ENCODE measurements around the gene ORAI3.
A peak's percentile ranks its signal among the peaks of the same experiment; 100 is the strongest.
"Not testable (repeated sequence)": the region's sequence is repeated elsewhere in the genome, so short reads cannot be mapped to it uniquely, and the experiment has no call there.

ORAI3 gene

DNA sequence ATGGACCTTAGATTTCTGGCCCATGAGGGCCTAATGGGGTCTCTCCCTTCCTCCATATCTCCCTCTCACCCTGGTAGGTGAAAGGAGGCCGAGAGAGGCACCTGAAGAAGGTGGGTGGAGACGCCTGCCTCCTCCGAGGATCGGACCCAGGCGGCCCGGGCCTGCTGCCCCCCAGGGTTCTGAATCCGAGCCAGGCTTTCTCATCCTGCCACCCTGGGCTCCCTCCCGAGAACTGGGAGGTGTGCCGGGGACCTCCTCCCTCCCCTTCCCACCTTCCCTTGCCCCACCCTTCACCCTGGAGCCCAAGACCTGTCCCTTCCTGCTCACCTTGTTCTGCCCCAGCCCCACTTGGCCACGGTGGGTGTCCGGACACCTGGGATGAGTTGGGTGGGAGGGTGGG, 20.5 kb upstream of the ORAI3 start:
- Mint-ChIP-seq H3K27ac (no peak overlapping the region), H3K9me3 (no peaks in the 10 kb centered on the region), H3K4me3 (no peak overlapping the region), H3K27me3 (no peaks in the 10 kb centered on the region), H3K4me1 (peaks cover 8% of the 10 kb centered on the region), H3K36me3 (ENCODE audit: low read depth) (peaks cover 6% of the 10 kb centered on the region)
- DNase-seq, result no peak
- ATAC-seq, result no peak

DNA sequence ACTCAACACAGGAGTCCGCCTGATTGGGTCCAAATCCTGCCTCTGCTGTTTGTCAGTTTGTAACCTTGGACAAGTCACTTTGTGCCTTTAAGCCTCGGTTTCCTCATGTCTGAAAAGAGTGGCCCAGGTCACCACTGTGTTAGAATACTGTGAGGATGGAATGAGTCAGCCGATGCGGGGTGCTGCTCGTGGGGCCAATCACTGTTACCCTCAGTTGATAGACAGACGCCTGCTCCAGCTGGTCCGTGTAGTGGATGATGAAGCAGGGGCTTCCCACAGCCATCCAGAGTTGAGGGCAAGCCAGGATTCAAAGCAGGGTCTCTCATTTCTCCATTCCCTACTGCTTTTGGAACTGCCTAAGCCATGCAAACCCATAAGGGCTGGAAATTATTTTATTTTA, 19.7 kb upstream of the ORAI3 start:
- Mint-ChIP-seq H3K4me3 (no peak overlapping the region), H3K27ac (no peak overlapping the region), H3K27me3 (no peaks in the 10 kb centered on the region), H3K36me3 (ENCODE audit: low read depth) (peaks cover 6% of the 10 kb centered on the region), H3K9me3 (no peaks in the 10 kb centered on the region), H3K4me1 (peaks cover 8% of the 10 kb centered on the region)
- DNase-seq (no peak), ATAC-seq (no peak)

DNA sequence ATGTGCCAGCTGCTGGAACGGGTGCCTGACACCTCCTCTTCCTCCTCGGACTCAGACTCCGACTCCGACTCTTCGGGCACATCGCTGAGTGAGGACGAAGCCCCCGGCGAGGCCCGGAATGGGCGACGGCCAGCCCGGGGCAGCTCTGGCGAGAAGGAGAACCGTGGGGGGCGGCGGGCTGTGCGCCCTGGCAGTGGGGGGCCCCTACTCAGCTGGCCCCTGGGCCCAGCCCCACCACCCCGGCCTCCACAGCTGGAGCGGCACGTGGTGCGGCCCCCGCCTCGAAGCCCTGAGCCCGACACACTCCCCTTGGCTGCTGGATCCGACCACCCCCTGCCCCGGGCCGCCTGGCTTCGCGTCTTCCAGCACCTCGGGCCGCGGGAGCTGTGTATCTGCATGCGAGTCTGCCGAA, 18.7 kb upstream of the ORAI3 start:
- Mint-ChIP-seq H3K4me3 (no peak overlapping the region), H3K27ac (no peak overlapping the region), H3K4me1 (peaks cover 9% of the 10 kb centered on the region), H3K9me3 (no peaks in the 10 kb centered on the region), H3K27me3 (no peaks in the 10 kb centered on the region), H3K36me3 (ENCODE audit: low read depth) (peaks cover 9% of the 10 kb centered on the region)
- no peak for DNase-seq
- no peak for ATAC-seq

DNA sequence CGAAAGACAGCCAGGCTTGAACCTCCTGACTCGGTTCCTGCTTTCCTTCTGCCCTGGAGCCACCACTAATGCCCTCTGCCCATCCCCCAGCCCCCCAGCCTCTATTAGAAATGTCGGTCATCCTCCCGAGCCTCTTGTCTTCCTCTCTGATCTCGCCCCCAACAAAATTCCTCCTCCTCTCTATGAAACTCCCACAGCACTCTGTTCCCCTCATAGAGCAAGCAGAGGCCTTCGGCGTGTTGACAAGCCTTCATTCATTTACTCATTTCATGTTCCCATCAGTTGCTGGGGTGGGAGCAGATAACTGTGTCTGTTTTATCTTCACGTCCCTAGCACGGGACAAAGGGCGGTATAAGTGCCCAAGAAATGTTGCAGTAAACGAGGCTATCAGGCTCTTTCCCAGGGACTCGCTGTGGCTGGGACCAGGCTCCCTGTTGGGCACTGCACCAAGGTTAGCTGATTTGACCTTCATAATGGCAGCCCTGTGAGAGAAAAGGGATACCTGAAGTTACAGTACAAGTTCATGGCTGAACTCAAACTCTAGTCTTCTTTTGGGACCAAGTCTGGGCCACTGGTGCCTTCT, 17.7 kb upstream of the ORAI3 start:
- no peaks in the 10 kb centered on the region for H3K9me3 Mint-ChIP-seq
- H3K4me3 Mint-ChIP-seq, result no peak overlapping the region
- H3K27ac Mint-ChIP-seq, result no peak overlapping the region
- ATAC-seq (no peak), DNase-seq (no peak)
- H3K36me3 Mint-ChIP-seq (ENCODE audit: low read depth), result peaks cover 11% of the 10 kb centered on the region
- peaks cover 6% of the 10 kb centered on the region for H3K4me1 Mint-ChIP-seq
- no peaks in the 10 kb centered on the region for H3K27me3 Mint-ChIP-seq

DNA sequence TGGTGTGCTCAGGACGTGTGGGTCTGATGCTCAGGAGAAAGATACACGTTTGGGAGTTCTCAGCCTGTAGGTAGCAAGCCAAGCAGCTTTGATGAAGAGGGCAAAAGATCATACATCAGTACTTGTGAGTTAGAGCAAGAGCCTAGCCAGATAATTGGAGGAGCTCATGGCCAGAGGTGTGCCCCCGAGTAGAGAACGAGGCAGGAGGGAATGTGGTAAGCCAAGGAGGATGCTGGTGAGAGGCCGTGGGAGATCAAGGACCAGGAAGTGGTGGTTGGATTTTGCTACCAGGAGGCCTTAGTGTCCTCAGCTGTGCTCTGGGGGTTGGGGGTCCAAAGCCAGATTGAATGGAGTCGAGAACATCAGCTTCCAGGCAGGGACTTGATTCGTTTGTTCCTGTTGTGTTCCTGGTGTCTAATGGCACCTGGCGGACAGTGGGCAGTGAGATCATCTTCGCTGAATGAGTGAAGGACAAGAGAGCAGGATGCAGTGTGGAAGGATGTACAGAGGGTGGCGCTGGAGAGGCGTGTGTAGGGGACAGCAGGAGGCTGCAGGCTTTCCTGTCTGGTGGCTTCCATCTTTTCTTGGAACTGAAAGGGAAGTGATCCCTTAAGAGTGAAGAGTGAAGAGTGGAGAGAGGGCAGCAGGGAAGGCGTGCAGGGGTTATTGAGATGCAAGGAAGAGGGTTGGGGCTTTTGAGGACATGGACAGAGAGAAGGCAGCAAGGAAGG, 13.9 kb upstream of the ORAI3 start:
- Mint-ChIP-seq H3K9me3 (no peaks in the 10 kb centered on the region), H3K27me3 (no peaks in the 10 kb centered on the region), H3K36me3 (ENCODE audit: low read depth) (peaks cover 14% of the 10 kb centered on the region), H3K4me1 (peaks cover 10% of the 10 kb centered on the region), H3K27ac (no peak overlapping the region), H3K4me3 (no peak overlapping the region)
- DNase-seq, result peak; percentile 51
- ATAC-seq, result no peak

DNA sequence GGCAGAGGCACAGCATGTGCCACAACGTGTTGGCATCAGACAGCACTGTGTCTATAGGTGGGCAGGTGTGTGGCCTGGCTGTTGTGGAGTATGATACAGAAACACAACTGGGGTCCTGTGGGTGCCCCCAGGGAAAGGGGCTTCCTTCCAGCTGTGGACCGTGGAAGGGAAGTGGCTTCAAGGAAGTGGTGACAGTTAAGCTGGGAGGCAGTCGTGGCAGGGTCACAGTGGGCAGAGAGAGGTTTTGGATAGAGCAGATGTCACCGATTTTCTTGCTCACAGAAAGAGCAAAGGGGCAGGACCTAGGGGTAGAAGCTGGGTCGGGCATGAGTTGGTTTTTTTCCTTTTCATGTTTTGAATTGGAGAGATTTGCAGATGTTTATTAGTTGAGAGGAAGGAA, 11.2 kb upstream of the ORAI3 start:
- ATAC-seq (no peak), DNase-seq (no peak)
- H3K9me3 Mint-ChIP-seq, result no peaks in the 10 kb centered on the region
- H3K4me3 Mint-ChIP-seq, result no peak overlapping the region
- peaks cover 25% of the 10 kb centered on the region for H3K4me1 Mint-ChIP-seq
- H3K27ac Mint-ChIP-seq, result no peak overlapping the region
- peaks cover 13% of the 10 kb centered on the region for H3K36me3 Mint-ChIP-seq (ENCODE audit: low read depth)
- H3K27me3 Mint-ChIP-seq, result no peaks in the 10 kb centered on the region

DNA sequence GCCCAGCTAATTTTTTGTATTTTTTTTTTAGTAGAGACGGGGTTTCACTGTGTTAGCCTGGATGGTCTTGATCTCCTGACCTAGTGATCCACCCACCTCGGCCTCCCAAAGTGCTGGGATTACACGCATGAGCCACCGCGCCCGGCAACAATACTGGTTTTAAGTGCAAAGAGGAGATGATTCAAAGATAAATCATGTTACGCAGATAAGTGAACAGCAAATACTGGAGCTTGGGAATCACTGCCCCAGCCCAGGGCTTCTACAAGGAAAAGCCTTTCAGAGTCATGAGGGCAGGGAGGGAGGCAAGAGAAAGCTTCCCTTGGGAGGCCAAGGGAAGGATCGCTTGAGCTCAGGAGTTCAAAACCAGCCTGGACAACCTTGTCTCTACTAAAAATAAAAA, 9.3 kb upstream of the ORAI3 start:
- Mint-ChIP-seq H3K36me3 (ENCODE audit: low read depth) (peaks cover 22% of the 10 kb centered on the region), H3K4me1 (peaks cover 26% of the 10 kb centered on the region)
- H3K27me3 Mint-ChIP-seq, H3K4me3 Mint-ChIP-seq, H3K9me3 Mint-ChIP-seq, H3K27ac Mint-ChIP-seq, DNase-seq, ATAC-seq: not testable (repeated sequence)

DNA sequence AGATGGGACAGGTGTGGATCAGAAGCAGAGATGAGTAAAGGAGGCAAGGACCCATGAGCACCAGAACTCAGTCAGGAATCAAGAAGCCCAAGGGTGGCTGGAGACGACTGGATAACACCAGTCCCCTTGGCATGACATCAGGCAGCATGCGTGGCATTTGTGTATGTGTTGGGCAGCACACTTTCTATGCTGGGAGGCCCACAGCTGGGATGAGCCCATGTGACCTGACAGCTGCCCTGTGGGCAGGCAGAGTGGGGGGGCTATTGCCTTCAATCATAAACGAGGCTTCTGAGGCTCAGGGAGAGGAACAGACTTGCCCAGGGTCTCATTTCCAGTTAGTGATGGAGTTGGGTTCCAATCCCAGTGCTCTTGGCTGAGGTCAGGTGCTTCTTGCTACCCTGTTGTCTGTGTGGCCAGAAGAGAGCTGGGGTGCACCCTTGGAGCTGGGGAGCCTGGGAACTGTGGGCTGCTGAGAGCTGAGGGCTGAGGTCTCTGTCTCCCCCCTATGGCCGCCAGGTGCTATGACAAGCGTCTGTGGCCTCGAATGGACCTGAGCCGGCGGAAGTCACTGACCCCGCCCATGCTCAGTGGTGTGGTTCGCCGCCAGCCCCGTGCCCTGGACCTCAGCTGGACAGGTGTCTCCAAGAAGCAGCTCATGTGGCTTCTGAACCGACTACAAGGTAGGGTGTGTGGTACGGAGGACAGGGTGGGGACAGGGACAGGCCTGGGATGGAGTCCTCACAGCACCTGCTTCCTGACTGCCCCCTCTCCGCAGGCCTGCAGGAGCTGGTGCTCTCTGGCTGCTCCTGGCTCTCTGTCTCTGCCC, 7.1 kb upstream of the ORAI3 start:
- no peak overlapping the region for H3K27ac Mint-ChIP-seq
- ATAC-seq (peak; percentile 88), DNase-seq (peak; percentile 75)
- H3K4me1 Mint-ChIP-seq, result peaks cover 21% of the 10 kb centered on the region
- H3K27me3 Mint-ChIP-seq, result no peaks in the 10 kb centered on the region
- no peak overlapping the region for H3K4me3 Mint-ChIP-seq
- H3K9me3 Mint-ChIP-seq, result no peaks in the 10 kb centered on the region
- peaks cover 22% of the 10 kb centered on the region for H3K36me3 Mint-ChIP-seq (ENCODE audit: low read depth)

DNA sequence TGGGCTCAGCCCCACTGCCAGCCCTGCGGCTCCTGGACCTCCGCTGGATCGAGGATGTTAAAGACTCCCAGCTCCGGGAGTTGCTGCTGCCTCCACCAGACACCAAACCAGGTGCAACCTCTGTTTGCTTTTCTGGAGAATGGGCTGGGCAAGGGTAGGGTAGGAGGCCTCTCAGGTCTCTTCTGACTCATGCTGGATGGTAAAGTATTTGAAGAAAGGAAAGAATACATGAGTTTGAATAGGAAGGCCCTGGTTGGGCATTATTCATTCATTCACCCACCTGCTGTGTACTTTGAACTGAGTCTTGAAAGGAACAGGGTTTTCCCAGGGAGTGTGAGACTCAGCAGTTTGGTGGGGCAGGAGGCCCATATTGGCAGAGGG, 6.5 kb upstream of the ORAI3 start:
- Mint-ChIP-seq H3K36me3 (ENCODE audit: low read depth) (peaks cover 22% of the 10 kb centered on the region), H3K9me3 (no peaks in the 10 kb centered on the region)
- ATAC-seq, result peak; percentile 37

DNA sequence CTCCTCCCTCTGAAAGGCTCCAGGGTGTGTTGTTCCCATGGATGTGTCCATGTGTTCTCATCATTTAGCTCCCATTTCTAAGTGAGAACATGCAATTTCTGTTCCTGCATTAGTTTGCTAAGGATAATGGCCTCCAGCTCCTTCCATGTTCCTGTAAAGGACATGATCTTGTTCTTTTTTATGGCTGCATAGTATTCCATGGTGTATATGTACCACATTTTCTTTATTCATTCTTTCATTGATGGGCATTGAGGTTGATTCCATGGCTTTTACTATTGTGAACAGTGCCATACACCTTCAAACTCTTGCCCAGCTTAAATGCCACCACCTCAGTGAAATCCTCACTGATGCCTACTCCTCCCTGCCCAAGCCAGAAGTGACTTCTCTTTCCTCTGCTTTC, 4.5 kb upstream of the ORAI3 start:
- H3K27me3 Mint-ChIP-seq, result no peaks in the 10 kb centered on the region
- no peak overlapping the region for H3K4me3 Mint-ChIP-seq
- no peak overlapping the region for H3K27ac Mint-ChIP-seq
- no peak for ATAC-seq
- DNase-seq, result no peak
- H3K36me3 Mint-ChIP-seq (ENCODE audit: low read depth), result peaks cover 20% of the 10 kb centered on the region
- H3K4me1 Mint-ChIP-seq, result peaks cover 20% of the 10 kb centered on the region
- no peaks in the 10 kb centered on the region for H3K9me3 Mint-ChIP-seq

More for the DNA sequence above, 6.5 kb upstream of the ORAI3 start:
- Mint-ChIP-seq H3K27ac (no peak overlapping the region), H3K4me1 (peaks cover 21% of the 10 kb centered on the region), H3K4me3 (no peak overlapping the region), H3K27me3 (no peaks in the 10 kb centered on the region)
- DNase-seq, result no peak

DNA sequence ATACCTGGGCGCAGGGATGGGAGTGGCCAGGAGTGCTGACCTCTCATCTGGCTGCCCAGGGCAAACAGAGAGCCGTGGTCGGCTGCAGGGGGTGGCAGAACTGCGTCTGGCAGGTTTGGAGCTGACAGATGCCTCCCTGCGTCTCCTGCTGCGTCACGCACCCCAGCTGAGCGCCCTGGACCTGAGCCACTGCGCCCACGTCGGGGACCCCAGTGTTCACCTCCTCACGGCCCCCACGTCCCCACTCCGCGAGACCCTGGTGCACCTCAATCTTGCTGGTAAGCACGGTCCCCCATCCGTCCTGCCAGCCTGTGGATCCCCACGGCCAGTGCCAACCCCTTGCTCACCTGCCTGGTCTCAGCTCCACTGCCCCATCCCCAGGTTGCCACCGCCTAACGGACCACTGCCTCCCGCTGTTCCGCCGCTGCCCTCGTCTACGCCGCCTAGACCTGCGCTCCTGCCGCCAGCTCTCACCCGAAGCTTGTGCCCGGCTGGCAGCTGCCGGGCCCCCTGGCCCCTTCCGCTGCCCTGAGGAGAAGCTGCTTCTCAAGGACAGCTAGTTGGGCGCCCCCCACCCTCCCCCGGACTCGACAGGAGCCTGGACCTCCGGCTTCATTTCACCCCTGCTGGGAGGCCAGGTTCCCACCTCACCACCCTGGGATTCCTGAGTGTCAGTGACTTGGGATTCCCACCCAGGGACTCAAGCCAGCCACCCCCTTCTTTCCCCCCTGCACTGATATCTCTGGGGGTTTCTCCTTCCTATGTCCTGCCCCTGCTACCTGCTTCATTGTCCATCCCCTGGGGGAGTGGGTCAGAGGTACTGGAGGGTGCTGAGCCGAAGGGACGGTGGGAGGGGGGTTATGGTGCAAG, 2.0 kb upstream of the ORAI3 start:
- no peak for ATAC-seq
- H3K4me1 Mint-ChIP-seq, result peaks cover 26% of the 10 kb centered on the region
- H3K27me3 Mint-ChIP-seq, result no peaks in the 10 kb centered on the region
- no peak overlapping the region for H3K27ac Mint-ChIP-seq
- no peak for DNase-seq
- H3K4me3 Mint-ChIP-seq, result no peak overlapping the region
- H3K36me3 Mint-ChIP-seq (ENCODE audit: low read depth), result peaks cover 17% of the 10 kb centered on the region
- no peaks in the 10 kb centered on the region for H3K9me3 Mint-ChIP-seq

DNA sequence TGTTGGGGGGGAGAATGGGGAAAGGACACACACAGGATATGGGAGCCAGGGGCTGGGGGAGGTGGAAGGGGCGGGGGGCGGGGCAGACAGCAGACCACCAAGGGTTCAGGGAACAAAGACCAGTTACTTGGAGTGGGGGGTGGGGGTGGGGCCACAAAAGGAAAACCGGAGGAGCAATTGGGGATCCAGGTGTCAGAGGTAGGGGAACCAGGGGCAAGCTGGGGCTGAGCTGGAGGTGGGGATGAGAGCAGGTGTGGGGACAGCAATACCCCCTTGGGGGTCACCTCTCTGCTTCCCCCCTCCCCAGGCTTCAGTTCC, 1.4 kb upstream of the ORAI3 start:
- no peak for DNase-seq
- H3K4me3 Mint-ChIP-seq, result no peak overlapping the region
- H3K4me1 Mint-ChIP-seq, result peaks cover 20% of the 10 kb centered on the region
- no peak overlapping the region for H3K27ac Mint-ChIP-seq
- H3K36me3 Mint-ChIP-seq (ENCODE audit: low read depth), result peaks cover 17% of the 10 kb centered on the region
- ATAC-seq, result no peak
- H3K9me3 Mint-ChIP-seq, result no peaks in the 10 kb centered on the region
- no peaks in the 10 kb centered on the region for H3K27me3 Mint-ChIP-seq

DNA sequence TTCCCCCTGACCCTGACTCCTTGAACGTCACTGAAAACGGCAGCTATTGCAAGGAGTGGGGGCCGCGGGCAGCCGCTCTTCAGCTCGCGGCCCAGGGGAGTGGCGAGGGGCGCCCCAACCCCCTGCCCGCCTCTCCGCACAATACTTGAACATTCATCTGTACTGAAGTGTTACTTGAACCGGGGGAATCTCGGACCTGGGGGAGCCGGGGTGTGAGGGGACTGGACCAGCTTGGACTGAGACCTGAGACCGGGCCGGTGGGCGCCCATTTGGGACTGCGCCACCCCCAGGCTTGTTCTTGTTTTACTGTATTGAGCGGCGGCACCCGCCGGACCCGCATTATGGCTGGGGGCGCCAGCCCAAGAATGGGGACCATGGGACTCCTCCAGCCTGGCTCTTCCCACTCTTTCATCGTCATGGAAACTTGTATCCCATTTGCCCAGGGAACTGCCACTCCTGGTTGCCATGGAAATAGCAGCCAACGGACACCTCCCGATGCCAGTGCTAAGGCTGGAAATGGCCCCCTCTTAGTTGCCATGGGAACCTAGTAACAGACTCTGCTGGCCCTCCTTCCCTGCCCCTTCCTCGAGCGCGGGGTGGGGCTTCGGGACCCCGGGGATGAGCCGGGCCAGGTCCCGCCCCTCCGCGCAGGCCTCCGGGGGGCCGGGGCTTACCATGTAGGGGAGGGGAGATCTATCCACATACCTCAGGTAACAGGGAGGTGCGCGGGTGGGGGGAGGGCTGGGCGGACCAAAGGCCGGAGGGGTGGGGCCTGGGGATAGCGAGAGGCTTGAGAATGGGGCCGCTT, 805 bp upstream of the ORAI3 start:
- H3K27me3 Mint-ChIP-seq, result no peaks in the 10 kb centered on the region
- no peaks in the 10 kb centered on the region for H3K9me3 Mint-ChIP-seq
- peaks cover 15% of the 10 kb centered on the region for H3K4me1 Mint-ChIP-seq
- peaks cover 15% of the 10 kb centered on the region for H3K36me3 Mint-ChIP-seq (ENCODE audit: low read depth)
- H3K4me3 Mint-ChIP-seq, result no peak overlapping the region
- peak; percentile 29 for DNase-seq
- no peak for ATAC-seq
- no peak overlapping the region for H3K27ac Mint-ChIP-seq

All from activated naive CD8-positive, alpha-beta T cell treated with anti-CD3 and anti-CD28 coated beads, Interleukin-2, amount 50 U/mL, for 24 hours (primary cell).